ENCODE results near the gene C1S. TPM values are rescaled to one million over a fixed set of nuclear protein-coding genes. Genes with fewer than 3 reads are reported as not detected.
"Not testable (repeated sequence)": the region's sequence is repeated elsewhere in the genome, so short reads cannot be mapped to it uniquely, and the experiment has no call there.

The C1S gene
- total and polyA plus RNA-seq, 2 donors: 74.2 to 196 TPM

GRCh38 chr12:7054925-7055324 is 5.6 kb upstream of the C1S start:
- no peaks in the 10 kb centered on the region for H3K36me3 ChIP-seq (ENCODE audit: control insufficient read depth in 2 of 2, insufficient read depth in 2 of 2, low read length in 1 of 2)
- no peaks in the 10 kb centered on the region for H3K9me3 ChIP-seq (ENCODE audit: control insufficient read depth in 2 of 2, insufficient read depth in 1 of 2, low read length in 1 of 2)
- H3K27me3 ChIP-seq (ENCODE audit: control insufficient read depth in 2 of 2, insufficient read depth in 1 of 2, low read length in 1 of 2): no peaks in the 10 kb centered on the region
- no peaks in the 10 kb centered on the region for H3K4me1 ChIP-seq (ENCODE audit: control insufficient read depth in 2 of 2, insufficient read depth in 2 of 2, low read length in 2 of 2)
- H3K27ac ChIP-seq (ENCODE audit: low read depth in 1 of 2, low read length in 1 of 2): no peak overlapping the region
- H3K4me3 ChIP-seq (ENCODE audit: low read length in 2 of 2): no peak overlapping the region
- WGBS: 97% methylated on average over 4 of the region's 4 CpGs
- no peak for DNase-seq (ENCODE audit: low read depth in 6 of 9, low spot score in 9 of 9)

- H3K27me3 ChIP-seq (ENCODE audit: control insufficient read depth in 2 of 2, insufficient read depth in 1 of 2, low read length in 1 of 2): not testable (repeated sequence)
Observed at GRCh38 chr12:7055736-7056135, 4.8 kb upstream of the C1S start.

GRCh38 chr12:7058163-7058845 is 2.2 kb upstream of the C1S start:
- H3K9me3 ChIP-seq (ENCODE audit: control insufficient read depth in 2 of 2, insufficient read depth in 1 of 2, low read length in 1 of 2): no peaks in the 10 kb centered on the region
- H3K27ac ChIP-seq (ENCODE audit: low read depth in 1 of 2, low read length in 1 of 2): no peak overlapping the region
- WGBS: 94% methylated on average over 3 of the region's 3 CpGs
- no peak overlapping the region for H3K4me3 ChIP-seq (ENCODE audit: low read length in 2 of 2)
- no peaks in the 10 kb centered on the region for H3K27me3 ChIP-seq (ENCODE audit: control insufficient read depth in 2 of 2, insufficient read depth in 1 of 2, low read length in 1 of 2)
- peaks cover 0 to 2% of the 10 kb centered on the region in 2 donors for H3K4me1 ChIP-seq (ENCODE audit: control insufficient read depth in 2 of 2, insufficient read depth in 2 of 2, low read length in 2 of 2)
- no peaks in the 10 kb centered on the region for H3K36me3 ChIP-seq (ENCODE audit: control insufficient read depth in 2 of 2, insufficient read depth in 2 of 2, low read length in 1 of 2)
- no peak for DNase-seq (ENCODE audit: low read depth in 6 of 9, low spot score in 9 of 9)

More at GRCh38 chr12:7055736-7056135, 4.8 kb upstream of the C1S start:
- H3K4me3 ChIP-seq (ENCODE audit: low read length in 2 of 2); H3K9me3 ChIP-seq (ENCODE audit: control insufficient read depth in 2 of 2, insufficient read depth in 1 of 2, low read length in 1 of 2); DNase-seq (ENCODE audit: low read depth in 6 of 9, low spot score in 9 of 9); H3K4me1 ChIP-seq (ENCODE audit: control insufficient read depth in 2 of 2, insufficient read depth in 2 of 2, low read length in 2 of 2); H3K27ac ChIP-seq (ENCODE audit: low read depth in 1 of 2, low read length in 1 of 2); H3K36me3 ChIP-seq (ENCODE audit: control insufficient read depth in 2 of 2, insufficient read depth in 2 of 2, low read length in 1 of 2): not testable (repeated sequence)
- 99% methylated on average over 2 of the region's 2 CpGs for WGBS

- Histone ChIP-seq H3K4me1 (ENCODE audit: control insufficient read depth in 2 of 2, insufficient read depth in 2 of 2, low read length in 2 of 2) (peaks cover 0 to 2% of the 10 kb centered on the region in 2 donors), H3K27ac (ENCODE audit: low read depth in 1 of 2, low read length in 1 of 2) (no peak overlapping the region)
Observed at GRCh38 chr12:7058850-7059395, 1.6 kb upstream of the C1S start.

GRCh38 chr12:7059780-7060179 is 738 bp upstream of the C1S start:
- Histone ChIP-seq H3K27ac (ENCODE audit: low read depth in 1 of 2, low read length in 1 of 2) (peak overlapping the region in 1 of 2 donors; percentile 68), H3K4me3 (ENCODE audit: low read length in 2 of 2) (no peak overlapping the region), H3K4me1 (ENCODE audit: control insufficient read depth in 2 of 2, insufficient read depth in 2 of 2, low read length in 2 of 2) (peaks cover 0 to 2% of the 10 kb centered on the region in 2 donors), H3K27me3 (ENCODE audit: control insufficient read depth in 2 of 2, insufficient read depth in 1 of 2, low read length in 1 of 2) (no peaks in the 10 kb centered on the region), H3K9me3 (ENCODE audit: control insufficient read depth in 2 of 2, insufficient read depth in 1 of 2, low read length in 1 of 2) (no peaks in the 10 kb centered on the region), H3K36me3 (ENCODE audit: control insufficient read depth in 2 of 2, insufficient read depth in 2 of 2, low read length in 1 of 2) (no peaks in the 10 kb centered on the region)
- 97% methylated on average over 4 of the region's 4 CpGs for WGBS
- DNase-seq (ENCODE audit: low read depth in 6 of 9, low spot score in 9 of 9): no peak

More at GRCh38 chr12:7058850-7059395, 1.6 kb upstream of the C1S start:
- no peaks in the 10 kb centered on the region for H3K27me3 ChIP-seq (ENCODE audit: control insufficient read depth in 2 of 2, insufficient read depth in 1 of 2, low read length in 1 of 2)
- DNase-seq (ENCODE audit: low read depth in 6 of 9, low spot score in 9 of 9): no peak
- 97% methylated on average over 9 of the region's 9 CpGs for WGBS
- no peaks in the 10 kb centered on the region for H3K9me3 ChIP-seq (ENCODE audit: control insufficient read depth in 2 of 2, insufficient read depth in 1 of 2, low read length in 1 of 2)
- H3K4me3 ChIP-seq (ENCODE audit: low read length in 2 of 2): no peak overlapping the region
- no peaks in the 10 kb centered on the region for H3K36me3 ChIP-seq (ENCODE audit: control insufficient read depth in 2 of 2, insufficient read depth in 2 of 2, low read length in 1 of 2)

GRCh38 chr12:7061138-7061537 is 620 bp downstream of the C1S start:
- Histone ChIP-seq H3K4me3 (ENCODE audit: low read length in 2 of 2) (peak overlapping the region in 1 of 2 donors; percentile 11), H3K27me3 (ENCODE audit: control insufficient read depth in 2 of 2, insufficient read depth in 1 of 2, low read length in 1 of 2) (no peaks in the 10 kb centered on the region), H3K36me3 (ENCODE audit: control insufficient read depth in 2 of 2, insufficient read depth in 2 of 2, low read length in 1 of 2) (no peaks in the 10 kb centered on the region), H3K27ac (ENCODE audit: low read depth in 1 of 2, low read length in 1 of 2) (peak overlapping the region; percentile 28 to 33), H3K9me3 (ENCODE audit: control insufficient read depth in 2 of 2, insufficient read depth in 1 of 2, low read length in 1 of 2) (no peaks in the 10 kb centered on the region), H3K4me1 (ENCODE audit: control insufficient read depth in 2 of 2, insufficient read depth in 2 of 2, low read length in 2 of 2) (peaks cover 0 to 2% of the 10 kb centered on the region in 2 donors)
- no peak for DNase-seq (ENCODE audit: low read depth in 6 of 9, low spot score in 9 of 9)
- 91% methylated on average over 13 of the region's 13 CpGs for WGBS

- Histone ChIP-seq H3K4me1 (ENCODE audit: control insufficient read depth in 2 of 2, insufficient read depth in 2 of 2, low read length in 2 of 2) (peaks cover 0 to 5% of the 10 kb centered on the region in 2 donors), H3K9me3 (ENCODE audit: control insufficient read depth in 2 of 2, insufficient read depth in 1 of 2, low read length in 1 of 2) (no peaks in the 10 kb centered on the region), H3K4me3 (ENCODE audit: low read length in 2 of 2) (no peak overlapping the region), H3K27ac (ENCODE audit: low read depth in 1 of 2, low read length in 1 of 2) (no peak overlapping the region), H3K27me3 (ENCODE audit: control insufficient read depth in 2 of 2, insufficient read depth in 1 of 2, low read length in 1 of 2) (no peaks in the 10 kb centered on the region), H3K36me3 (ENCODE audit: control insufficient read depth in 2 of 2, insufficient read depth in 2 of 2, low read length in 1 of 2) (no peaks in the 10 kb centered on the region)
- no peak for DNase-seq (ENCODE audit: low read depth in 6 of 9, low spot score in 9 of 9)
- 97% methylated on average over 7 of the region's 7 CpGs for WGBS
Observed at GRCh38 chr12:7061596-7061995, 1.1 kb downstream of the C1S start.

GRCh38 chr12:7064516-7064915 is 4.0 kb downstream of the C1S start:
- Histone ChIP-seq H3K4me1 (ENCODE audit: control insufficient read depth in 2 of 2, insufficient read depth in 2 of 2, low read length in 2 of 2) (peaks cover 0 to 9% of the 10 kb centered on the region in 2 donors), H3K27ac (ENCODE audit: low read depth in 1 of 2, low read length in 1 of 2) (no peak overlapping the region), H3K36me3 (ENCODE audit: control insufficient read depth in 2 of 2, insufficient read depth in 2 of 2, low read length in 1 of 2) (no peaks in the 10 kb centered on the region), H3K27me3 (ENCODE audit: control insufficient read depth in 2 of 2, insufficient read depth in 1 of 2, low read length in 1 of 2) (no peaks in the 10 kb centered on the region), H3K4me3 (ENCODE audit: low read length in 2 of 2) (no peak overlapping the region), H3K9me3 (ENCODE audit: control insufficient read depth in 2 of 2, insufficient read depth in 1 of 2, low read length in 1 of 2) (no peaks in the 10 kb centered on the region)
- WGBS: 93% methylated on average over 3 of the region's 3 CpGs
- no peak for DNase-seq (ENCODE audit: low read depth in 6 of 9, low spot score in 9 of 9)

GRCh38 chr12:7065073-7065623 is 4.6 kb downstream of the C1S start:
- no peak overlapping the region for H3K27ac ChIP-seq (ENCODE audit: low read depth in 1 of 2, low read length in 1 of 2)

More at GRCh38 chr12:7065073-7065623, 4.6 kb downstream of the C1S start:
- H3K4me1 ChIP-seq (ENCODE audit: control insufficient read depth in 2 of 2, insufficient read depth in 2 of 2, low read length in 2 of 2): peaks cover 0 to 7% of the 10 kb centered on the region in 2 donors
- no peak overlapping the region for H3K4me3 ChIP-seq (ENCODE audit: low read length in 2 of 2)
- H3K27me3 ChIP-seq (ENCODE audit: control insufficient read depth in 2 of 2, insufficient read depth in 1 of 2, low read length in 1 of 2): no peaks in the 10 kb centered on the region
- H3K36me3 ChIP-seq (ENCODE audit: control insufficient read depth in 2 of 2, insufficient read depth in 2 of 2, low read length in 1 of 2): no peaks in the 10 kb centered on the region
- H3K9me3 ChIP-seq (ENCODE audit: control insufficient read depth in 2 of 2, insufficient read depth in 1 of 2, low read length in 1 of 2): no peaks in the 10 kb centered on the region
- WGBS: 98% methylated on average over 7 of the region's 7 CpGs
- no peak for DNase-seq (ENCODE audit: low read depth in 6 of 9, low spot score in 9 of 9)
